HepG2 (cell line): ENCODE measurements around the gene MTA2. TPM values are rescaled to one million over a fixed set of nuclear protein-coding genes. Genes with fewer than 3 reads are reported as not detected.

ENCODE experiments used
- AGO2 ChIP-seq: fragments of 200-400 bp; formaldehyde crosslinking; optimal IDR thresholded peaks from 2 replicates; pipeline ENCODE3; 2017; ENCODE audit warnings: mild to moderate bottlenecking, low read depth, low read length, moderate library complexity
- CAMTA2 ChIP-seq: sonication (generic); formaldehyde crosslinking; IDR thresholded peaks from 2 replicates; pipeline ENCODE4 v1.4.0; 2020; ENCODE audit warnings: mild to moderate bottlenecking, missing genetic modification reagents, borderline replicate concordance
- CHD2 ChIP-seq: IDR thresholded peaks from 2 replicates; pipeline ENCODE4 v1.6.1; 2011; ENCODE audit warnings: low read depth, low read length, improper control_type of control experiment
- CREB1 ChIP-seq, 2 experiments: fragments of 450-650 bp in 1 of 2; IDR thresholded peaks; 2 replicates each; pipeline ENCODE4 v1.6.1; 2016 to 2017; ENCODE audit warnings: control low read depth in 1 of 2, mild to moderate bottlenecking in 1 of 2, missing compliant biosample characterization in 1 of 2, missing genetic modification characterization in 1 of 2
- CTCF ChIP-seq: sonication (generic); formaldehyde crosslinking; IDR thresholded peaks from 2 replicates; pipeline ENCODE4 v1.5.0; 2020; ENCODE audit warnings: mild to moderate bottlenecking, missing genetic modification reagents, moderate library complexity
- HDAC1 ChIP-seq: sonication (generic); formaldehyde crosslinking; IDR thresholded peaks from 2 replicates; pipeline ENCODE4 v1.5.1; 2020; ENCODE audit warnings: mild to moderate bottlenecking, missing genetic modification reagents
- HHEX ChIP-seq: IDR thresholded peaks from 2 replicates; pipeline ENCODE4 v1.6.1; 2016; ENCODE audit warnings: control low read depth
- JARID2 ChIP-seq: sonication (generic); formaldehyde crosslinking; IDR thresholded peaks from 2 replicates; pipeline ENCODE4 v1.8.1; 2023; ENCODE audit warnings: missing genetic modification reagents, inconsistent platforms; ENCODE audit not compliant: insufficient replicate concordance
- JUN ChIP-seq: sonication (generic); formaldehyde crosslinking; IDR thresholded peaks from 2 replicates; pipeline ENCODE4 v1.4.0; 2020; ENCODE audit warnings: mild to moderate bottlenecking, missing genetic modification reagents
- KAT8 ChIP-seq: IDR thresholded peaks from 2 replicates; pipeline ENCODE4 v1.6.1; 2016; ENCODE audit warnings: missing genetic modification reagents, missing compliant biosample characterization
- KDM1A ChIP-seq: IDR thresholded peaks from 2 replicates; pipeline ENCODE4 v1.6.1; 2016; ENCODE audit warnings: missing compliant biosample characterization
- KDM6A ChIP-seq: IDR thresholded peaks from 2 replicates; pipeline ENCODE4 v1.6.1; 2016; ENCODE audit warnings: low read depth
- KLF11 ChIP-seq: IDR thresholded peaks from 2 replicates; pipeline ENCODE4 v1.6.1; 2016; ENCODE audit warnings: missing compliant biosample characterization
- MXD1 ChIP-seq: sonication (generic); formaldehyde crosslinking; IDR thresholded peaks from 2 replicates; pipeline ENCODE4 v1.4.0; 2020; ENCODE audit warnings: mild to moderate bottlenecking, missing genetic modification reagents
- PATZ1 ChIP-seq: sonication (generic); formaldehyde crosslinking; IDR thresholded peaks from 2 replicates; pipeline ENCODE4 v1.4.0; 2020; ENCODE audit warnings: missing genetic modification reagents
- REL ChIP-seq: sonication (generic); formaldehyde crosslinking; conservative IDR thresholded peaks from 2 replicates; pipeline ENCODE4 v1.8.0; 2022; ENCODE audit warnings: mild to moderate bottlenecking, missing genetic modification reagents, moderate library complexity
- SAP130 ChIP-seq: IDR thresholded peaks from 2 replicates; pipeline ENCODE4 v1.6.1; 2016; ENCODE audit warnings: low read depth
- TOPORS ChIP-seq: sonication (generic); formaldehyde crosslinking; IDR thresholded peaks from 2 replicates; pipeline ENCODE4 v1.8.0; 2023; ENCODE audit warnings: mild to moderate bottlenecking, missing genetic modification reagents
- TSC22D2 ChIP-seq: sonication (generic); formaldehyde crosslinking; IDR thresholded peaks from 2 replicates; pipeline ENCODE4 v1.5.1; 2020; ENCODE audit warnings: missing genetic modification reagents, mild to moderate bottlenecking, borderline replicate concordance
- ZNF280B ChIP-seq: sonication (generic); formaldehyde crosslinking; IDR thresholded peaks from 2 replicates; pipeline ENCODE4 v1.5.0; 2020; ENCODE audit warnings: missing genetic modification reagents, mild to moderate bottlenecking, borderline replicate concordance
- ZNF564 ChIP-seq: sonication (generic); formaldehyde crosslinking; IDR thresholded peaks from 2 replicates; pipeline ENCODE4 v1.8.1; 2023; ENCODE audit warnings: mild to moderate bottlenecking, missing genetic modification reagents
- ZNF569 ChIP-seq: sonication (generic); formaldehyde crosslinking; IDR thresholded peaks from 2 replicates; pipeline ENCODE4 v1.5.0; 2020; ENCODE audit warnings: mild to moderate bottlenecking, missing genetic modification reagents, moderate library complexity, borderline replicate concordance
- ZNF768 ChIP-seq: sonication (generic); formaldehyde crosslinking; IDR thresholded peaks from 2 replicates; pipeline ENCODE4 v1.4.0; 2020; ENCODE audit warnings: missing genetic modification reagents
- ZSCAN12 ChIP-seq: sonication (generic); formaldehyde crosslinking; IDR thresholded peaks from 2 replicates; pipeline ENCODE4 v1.9.0; 2021; ENCODE audit warnings: mild to moderate bottlenecking, missing genetic modification reagents
- polyA plus RNA-seq, 8 experiments: library from polyadenylated mRNA; depleted of rRNA in 3 of 8; stranded (reverse) in 7 of 8; unstranded in 1 of 8; fragments of >200 nt; fragmentation: Illumina TruSeq in 4 of 8; extraction: Trizol in 4 of 8; gene quantifications; 2 replicates each; pipeline versions ENCODE4 v1.2.1 to v1.2.3, GENCODE V29; 2011 to 2016; ENCODE audit warnings: low read depth in 4 of 8, missing spikeins in 1 of 8, mixed read lengths in 1 of 8; ENCODE audit not compliant: insufficient read depth in 1 of 8
- total RNA-seq, 5 experiments: library from RNA; depleted of rRNA; stranded (reverse); fragments of >200 nt; fragmentation: Illumina TruSeq; extraction: Trizol; gene quantifications; 2 replicates each; pipeline ENCODE4 v1.2.3, GENCODE V29; 2016; ENCODE audit warnings: low read depth in 1 of 5

MTA2 gene
- total and polyA plus RNA-seq, 2 of the 13 experiments (the other 11 are each of a cell fraction or from before 2014, with no cell fraction given): 14.0 to 70.0 TPM

GRCh38 chr11:62611705-62612365 lies 10.2 kb upstream of the MTA2 start (continued):
- TF ChIP-seq ZNF569 (CRISPR knock-in tag) (no peak), HHEX (CRISPR knock-in tag) (no peak), REL (CRISPR knock-in tag) (no peak), PATZ1 (peak; percentile 82), CTCF (CRISPR knock-in tag) (peak; percentile 29), CREB1 (IDR thresholded peaks at IDR 0.05) (no peak), CREB1 (CRISPR knock-in tag; IDR thresholded peaks at IDR 0.05) (no peak), ZNF564 (CRISPR knock-in tag) (no peak), CAMTA2 (CRISPR knock-in tag) (0 out of 2 replicates have a peak, but pooled peaks have one; percentile 26), KDM6A (CRISPR knock-in tag) (no peak), TOPORS (CRISPR knock-in tag) (0 out of 2 replicates have a peak, but pooled peaks have one; percentile 18), ZNF768 (CRISPR knock-in tag) (no peak), MXD1 (CRISPR knock-in tag) (0 out of 2 replicates have a peak, but pooled peaks have one; percentile 10), SAP130 (CRISPR knock-in tag) (peak; percentile 39), HDAC1 (CRISPR knock-in tag) (0 out of 2 replicates have a peak, but pooled peaks have one; percentile 30), AGO2 (peak; percentile 1), CHD2 (peak; percentile 68), ZNF280B (no peak), KDM1A (peak; percentile 37; the same call in 1 of the 2 replicates), JARID2 (CRISPR knock-in tag) (peak; percentile 40), ZSCAN12 (CRISPR knock-in tag) (no peak), JUN (CRISPR knock-in tag) (peak; percentile 2; the same call in 1 of the 2 replicates), KAT8 (CRISPR knock-in tag) (peak; percentile 9; the same call in 1 of the 2 replicates), TSC22D2 (0 out of 2 replicates have a peak, but pooled peaks have one; percentile 21), KLF11 (0 out of 2 replicates have a peak, but pooled peaks have one; percentile 33)
